KMS-11 (cell line): ENCODE data around the gene EVI5L.

Experiments used
- H2AFZ ChIP-seq: fragments of 200-600 bp; sonication (generic); 2 replicates; pipeline ENCODE4 v1.6.1; 2016; ENCODE audit warnings: antibody characterized with exemption, mixed run types, low read depth
- H3K27ac ChIP-seq: fragments of 200-600 bp; sonication (generic); 2 replicates; pipeline ENCODE4 v1.6.1; 2016; ENCODE audit warnings: mild to moderate bottlenecking, mixed run types
- H3K27me3 ChIP-seq: fragments of 200-600 bp; sonication (generic); 2 replicates; pipeline ENCODE4 v1.6.1; 2017; ENCODE audit warnings: mild to moderate bottlenecking, low read depth, mixed run types, moderate library complexity; ENCODE audit not compliant: insufficient read depth
- H3K36me3 ChIP-seq: fragments of 200-600 bp; sonication (generic); 2 replicates; pipeline ENCODE4 v1.6.1; 2017; ENCODE audit warnings: mild to moderate bottlenecking, mixed run types; ENCODE audit not compliant: insufficient read depth
- H3K4me1 ChIP-seq: fragments of 200-600 bp; sonication (generic); 2 replicates; pipeline ENCODE4 v1.6.1; 2016; ENCODE audit warnings: mild to moderate bottlenecking, low read depth, mixed run types; ENCODE audit not compliant: poor library complexity, severe bottlenecking
- H3K4me2 ChIP-seq: fragments of 200-600 bp; sonication (generic); 2 replicates; pipeline ENCODE4 v1.7.0; 2016; ENCODE audit warnings: mild to moderate bottlenecking, mixed run types
- H3K4me3 ChIP-seq: fragments of 200-600 bp; sonication (generic); IDR thresholded peaks from 2 replicates; pipeline ENCODE4 v1.6.1; 2017; ENCODE audit warnings: low read depth, low read length, mixed read lengths; ENCODE audit not compliant: insufficient read depth
- H3K79me2 ChIP-seq: fragments of 200-600 bp; sonication (generic); 2 replicates; pipeline ENCODE4 v1.6.1; 2016; ENCODE audit warnings: low read depth, mixed run types; ENCODE audit not compliant: insufficient read depth
- H3K9ac ChIP-seq: fragments of 200-600 bp; sonication (generic); 2 replicates; pipeline ENCODE4 v1.6.1; 2016; ENCODE audit warnings: mild to moderate bottlenecking, mixed run types
- H4K20me1 ChIP-seq: fragments of 200-600 bp; sonication (generic); 2 replicates; pipeline ENCODE4 v1.6.1; 2016; ENCODE audit warnings: mild to moderate bottlenecking, mixed run types; ENCODE audit not compliant: insufficient read depth
- TF ChIP-seq, protein P1 (sequence below): fragments of 200-600 bp; sonication (generic); conservative IDR thresholded peaks from 2 replicates; pipeline ENCODE4 v1.6.1; 2017; ENCODE audit warnings: low read depth, mild to moderate bottlenecking, antibody characterized with exemption, low read length, moderate library complexity, mixed read lengths

Gene EVI5L

DNA sequence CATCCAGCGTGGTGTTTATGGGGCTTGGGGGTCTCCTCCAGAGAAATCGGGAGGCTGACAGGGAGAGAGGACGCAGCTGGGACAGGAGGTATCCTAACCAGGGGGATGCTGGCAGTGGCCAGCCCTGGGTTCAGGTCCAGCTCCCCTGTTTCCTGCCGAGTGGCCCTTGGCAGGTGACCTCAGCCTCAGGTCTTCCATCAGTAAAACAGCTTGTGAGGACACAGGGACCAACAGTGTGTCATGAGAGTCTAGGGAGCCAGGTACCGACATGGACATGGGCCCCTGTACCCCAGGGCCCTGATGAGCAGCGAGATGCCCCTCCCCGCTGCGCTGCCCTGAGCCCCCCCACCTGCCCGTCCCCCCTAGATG, 19.6 kb downstream of the EVI5L start:
- no peak overlapping the region for H3K27ac ChIP-seq
- H3K4me2 ChIP-seq, result no peak overlapping the region
- H4K20me1 ChIP-seq, result no peaks in the 10 kb centered on the region
- no peak overlapping the region for H3K4me3 ChIP-seq
- H3K79me2 ChIP-seq, result no peaks in the 10 kb centered on the region
- H2AFZ ChIP-seq, result no peak overlapping the region
- H3K27me3 ChIP-seq, result no peaks in the 10 kb centered on the region
- H3K4me1 ChIP-seq, result peaks cover 4% of the 10 kb centered on the region
- TF ChIP-seq, protein P1, sequence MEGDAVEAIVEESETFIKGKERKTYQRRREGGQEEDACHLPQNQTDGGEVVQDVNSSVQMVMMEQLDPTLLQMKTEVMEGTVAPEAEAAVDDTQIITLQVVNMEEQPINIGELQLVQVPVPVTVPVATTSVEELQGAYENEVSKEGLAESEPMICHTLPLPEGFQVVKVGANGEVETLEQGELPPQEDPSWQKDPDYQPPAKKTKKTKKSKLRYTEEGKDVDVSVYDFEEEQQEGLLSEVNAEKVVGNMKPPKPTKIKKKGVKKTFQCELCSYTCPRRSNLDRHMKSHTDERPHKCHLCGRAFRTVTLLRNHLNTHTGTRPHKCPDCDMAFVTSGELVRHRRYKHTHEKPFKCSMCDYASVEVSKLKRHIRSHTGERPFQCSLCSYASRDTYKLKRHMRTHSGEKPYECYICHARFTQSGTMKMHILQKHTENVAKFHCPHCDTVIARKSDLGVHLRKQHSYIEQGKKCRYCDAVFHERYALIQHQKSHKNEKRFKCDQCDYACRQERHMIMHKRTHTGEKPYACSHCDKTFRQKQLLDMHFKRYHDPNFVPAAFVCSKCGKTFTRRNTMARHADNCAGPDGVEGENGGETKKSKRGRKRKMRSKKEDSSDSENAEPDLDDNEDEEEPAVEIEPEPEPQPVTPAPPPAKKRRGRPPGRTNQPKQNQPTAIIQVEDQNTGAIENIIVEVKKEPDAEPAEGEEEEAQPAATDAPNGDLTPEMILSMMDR, result no peak
- H3K9ac ChIP-seq, result no peak overlapping the region
- H3K36me3 ChIP-seq, result no peaks in the 10 kb centered on the region

DNA sequence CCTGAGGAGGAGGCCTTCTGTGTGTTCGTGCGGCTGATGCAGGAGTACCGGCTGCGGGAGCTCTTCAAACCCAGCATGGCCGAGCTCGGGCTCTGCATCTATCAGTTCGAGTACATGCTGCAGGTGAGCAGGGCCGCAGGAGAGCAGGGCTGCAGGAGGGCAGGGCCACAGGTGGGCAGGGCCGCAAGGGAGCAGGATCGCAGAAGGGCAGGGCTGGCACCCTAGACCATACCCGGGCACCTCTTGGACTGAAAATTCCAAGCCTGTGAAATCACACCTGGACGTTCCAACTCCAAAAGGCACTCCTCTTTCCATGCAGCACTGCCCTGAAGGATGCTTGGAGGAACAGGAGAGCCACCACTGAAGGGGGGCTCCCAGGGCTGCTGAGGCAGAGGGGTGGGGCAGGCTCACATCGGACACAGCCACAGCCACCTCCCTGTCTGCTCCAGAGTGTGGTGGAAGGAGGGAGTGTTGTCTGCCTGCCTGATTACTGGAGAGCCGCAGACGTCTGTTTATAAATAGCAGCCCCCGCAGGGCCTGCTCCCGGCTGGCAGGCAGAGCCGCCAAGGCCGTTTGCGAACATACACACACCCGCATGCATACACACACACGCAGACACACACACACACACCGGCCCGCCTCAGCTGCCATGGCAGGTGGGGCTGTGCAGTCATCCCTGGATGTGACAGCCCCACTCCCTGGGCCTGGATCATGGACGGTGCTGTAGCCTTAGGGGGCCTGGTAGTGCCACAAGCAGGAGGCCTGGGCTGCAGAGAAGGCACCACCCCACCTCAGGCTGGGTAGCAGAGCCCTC, 20.2 kb downstream of the EVI5L start:
- Histone ChIP-seq H3K79me2 (no peaks in the 10 kb centered on the region), H4K20me1 (no peaks in the 10 kb centered on the region)

DNA sequence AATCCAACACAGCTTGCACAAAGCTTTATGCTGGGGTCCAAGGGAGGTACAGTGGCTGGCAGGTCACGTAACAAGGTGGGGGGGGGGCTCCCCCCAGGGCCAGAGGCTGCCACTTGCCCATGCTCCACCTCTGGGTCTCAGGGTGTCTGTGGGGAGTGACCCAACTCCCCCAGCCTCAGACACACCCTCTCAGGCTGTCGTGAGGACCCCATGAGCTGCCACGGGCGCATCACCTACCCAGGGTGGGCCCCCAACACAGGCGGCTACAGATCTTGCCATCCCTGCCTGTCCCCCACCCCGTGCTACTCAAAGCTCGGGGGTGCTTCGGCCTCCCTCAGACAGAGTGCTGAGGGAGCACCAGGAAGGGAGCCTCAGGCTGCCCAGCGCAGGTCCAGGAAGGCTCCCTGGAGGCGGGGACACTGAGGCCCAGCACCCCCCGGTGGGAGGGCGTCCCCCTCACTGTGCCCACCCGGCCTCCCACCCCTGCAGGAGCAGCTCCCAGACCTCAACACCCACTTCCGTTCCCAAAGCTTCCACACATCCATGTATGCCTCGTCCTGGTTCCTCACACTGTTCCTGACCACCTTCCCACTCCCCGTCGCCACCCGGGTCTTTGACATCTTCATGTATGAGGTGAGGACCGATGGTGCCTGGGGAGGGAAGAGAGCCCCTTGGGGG, 21.1 kb downstream of the EVI5L start:
- TF ChIP-seq, protein P1, result no peak
- Histone ChIP-seq H3K27me3 (no peaks in the 10 kb centered on the region), H3K36me3 (no peaks in the 10 kb centered on the region), H3K9ac (no peak overlapping the region), H3K4me2 (no peak overlapping the region), H3K27ac (no peak overlapping the region), H4K20me1 (no peaks in the 10 kb centered on the region), H3K79me2 (no peaks in the 10 kb centered on the region), H3K4me1 (peaks cover 4% of the 10 kb centered on the region), H2AFZ (no peak overlapping the region), H3K4me3 (no peak overlapping the region)

More for the DNA sequence above, 20.2 kb downstream of the EVI5L start:
- no peak overlapping the region for H2AFZ ChIP-seq
- H3K9ac ChIP-seq, result no peak overlapping the region
- no peak overlapping the region for H3K4me2 ChIP-seq
- H3K27me3 ChIP-seq, result no peaks in the 10 kb centered on the region
- H3K4me3 ChIP-seq, result no peak overlapping the region
- TF ChIP-seq, protein P1, result no peak
- no peak overlapping the region for H3K27ac ChIP-seq
- peaks cover 4% of the 10 kb centered on the region for H3K4me1 ChIP-seq
- no peaks in the 10 kb centered on the region for H3K36me3 ChIP-seq

DNA sequence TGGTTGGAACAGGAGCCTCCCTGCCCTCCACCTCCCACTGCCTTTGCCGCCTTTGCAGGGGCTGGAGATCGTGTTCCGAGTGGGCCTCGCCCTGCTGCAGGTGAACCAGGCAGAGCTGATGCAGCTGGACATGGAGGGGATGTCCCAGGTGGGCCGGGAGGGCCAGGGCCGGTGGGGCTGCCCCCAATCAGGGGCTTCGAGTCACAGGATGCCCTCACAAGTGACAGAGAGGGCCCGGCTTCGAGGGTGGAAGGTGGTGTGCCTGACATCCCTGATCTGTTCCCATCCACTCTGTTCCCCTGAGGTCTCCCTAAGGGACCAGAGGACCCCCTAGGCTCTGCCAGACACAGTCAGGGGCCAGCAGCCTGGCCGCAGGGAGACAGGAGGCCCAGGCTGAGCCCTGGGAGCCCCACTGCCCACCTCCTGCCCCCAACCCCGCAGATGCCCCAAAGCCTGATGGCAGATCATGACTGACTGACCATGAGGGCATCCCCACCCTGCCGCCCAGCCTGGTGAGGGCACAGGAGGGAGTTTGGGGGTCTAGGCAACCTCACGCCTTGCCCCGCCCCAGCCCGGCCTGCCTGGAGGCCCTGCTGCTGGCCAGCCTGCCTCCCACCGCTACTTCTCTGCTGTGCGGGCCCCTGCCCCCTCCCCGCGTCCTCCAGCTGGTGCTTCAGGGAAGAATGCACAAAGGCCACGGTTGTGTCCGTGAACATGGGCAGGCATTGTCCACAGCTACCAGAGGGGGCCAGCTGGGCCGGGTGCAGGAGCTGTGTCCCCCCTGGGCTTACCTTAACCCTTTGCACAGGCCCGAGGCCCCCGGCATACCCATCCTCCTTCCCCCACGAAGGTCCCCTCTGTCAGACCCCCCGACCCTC, 21.8 kb downstream of the EVI5L start:
- Histone ChIP-seq H3K79me2 (no peaks in the 10 kb centered on the region), H3K27me3 (no peaks in the 10 kb centered on the region), H3K36me3 (no peaks in the 10 kb centered on the region), H3K4me3 (no peak overlapping the region), H3K4me2 (no peak overlapping the region), H2AFZ (no peak overlapping the region), H4K20me1 (no peaks in the 10 kb centered on the region), H3K9ac (no peak overlapping the region), H3K27ac (no peak overlapping the region), H3K4me1 (peaks cover 4% of the 10 kb centered on the region)
- TF ChIP-seq, protein P1, result no peak
